DMS153 treated with DMSO at 0.1 percent for 48 hours (cell line): ENCODE measurements around the gene BEGAIN.

ENCODE experiments used
- DNase-seq: peaks from one replicate; lab custom pipeline; 2025; ENCODE audit not compliant: unreplicated experiment; lab: John Stamatoyannopoulos, UW

BEGAIN gene

GRCh38 chr14:100539766-100540140 lies 47.5 kb downstream of the BEGAIN start:
- DNase-seq: no peak

- DNase-seq: no peak
Measured at GRCh38 chr14:100539003-100539660, 48.1 kb downstream of the BEGAIN start.

DNA sequence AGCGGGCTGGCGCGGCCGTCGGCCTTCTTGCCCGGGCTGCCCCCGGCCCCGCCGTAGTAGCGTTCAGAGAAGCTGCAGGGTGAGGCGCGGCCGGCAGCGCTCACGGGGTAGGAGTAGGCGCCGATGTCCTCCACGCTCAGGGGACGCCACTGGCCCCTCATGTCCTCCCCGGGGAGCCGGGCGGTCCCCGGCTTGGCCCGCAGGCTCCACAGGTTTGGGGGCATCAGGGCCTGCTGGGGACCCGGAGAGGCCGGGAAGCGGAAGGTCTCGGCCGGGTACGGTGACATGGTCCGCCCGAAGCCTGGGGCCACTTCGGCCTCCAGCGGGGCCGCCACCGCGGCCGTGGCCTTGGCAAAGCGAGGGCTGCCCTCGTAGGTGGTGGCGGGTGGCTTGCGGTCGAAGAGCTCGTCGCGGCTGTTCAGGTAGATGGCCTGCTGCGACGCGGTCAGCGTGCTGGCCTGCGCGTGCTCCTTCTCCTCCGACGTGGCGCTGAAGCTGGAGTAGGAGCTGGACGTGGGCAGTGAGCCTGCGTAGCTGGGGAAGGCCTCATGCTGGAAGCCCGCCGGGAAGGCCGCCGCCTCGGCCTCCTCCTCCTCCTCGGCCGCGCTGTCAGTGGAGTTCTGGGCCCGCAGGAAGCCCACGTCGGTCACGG lies 48.7 kb downstream of the BEGAIN start:
- no peak for DNase-seq

DNA sequence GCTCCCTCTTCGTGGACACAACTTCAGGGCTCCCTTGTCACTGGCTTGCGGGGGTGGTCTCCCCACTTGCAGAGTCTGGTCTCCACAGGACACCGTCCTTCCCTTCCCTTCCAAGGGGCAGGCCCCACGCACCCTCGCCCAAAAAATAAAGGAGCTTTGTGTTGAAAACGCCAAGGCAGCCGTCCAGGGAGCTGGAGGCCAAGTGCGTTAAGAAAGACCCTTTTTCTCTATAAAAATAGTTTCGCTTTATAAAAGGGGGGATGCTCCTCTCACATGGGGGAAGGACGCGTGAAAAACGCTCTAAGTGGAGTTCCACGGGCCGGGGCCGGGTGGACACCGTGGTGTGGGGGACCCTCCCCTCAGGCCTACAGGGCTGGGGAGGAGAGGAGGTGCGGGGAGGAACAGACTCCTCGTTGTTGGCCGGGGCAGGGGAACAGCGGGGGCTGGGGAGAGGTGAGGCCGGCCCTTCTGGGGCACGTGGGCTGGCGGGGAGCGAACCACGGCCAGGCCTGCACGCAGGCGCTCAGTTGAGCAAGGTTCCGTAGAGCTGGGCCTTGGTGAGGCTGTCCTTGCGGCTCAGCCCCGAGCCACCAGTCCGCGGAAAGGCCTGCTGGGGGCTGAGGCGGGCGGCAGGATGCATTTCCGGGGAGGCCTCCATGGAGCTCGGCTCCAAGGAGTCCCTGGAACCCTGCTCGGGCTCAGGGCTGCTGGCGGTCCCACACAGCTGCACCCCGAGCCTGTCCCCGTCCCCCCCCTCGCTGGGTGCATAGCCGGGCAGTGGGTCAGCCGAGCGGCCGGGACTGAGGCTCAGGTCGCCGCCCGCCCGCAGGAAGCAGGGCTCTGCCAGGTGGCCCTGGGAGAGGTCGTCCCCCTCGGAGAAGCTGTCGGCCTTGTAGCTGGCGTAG lies 49.5 kb downstream of the BEGAIN start:
- DNase-seq: no peak

- no peak for DNase-seq
Measured at GRCh38 chr14:100536721-100537445, 50.3 kb downstream of the BEGAIN start.

DNA sequence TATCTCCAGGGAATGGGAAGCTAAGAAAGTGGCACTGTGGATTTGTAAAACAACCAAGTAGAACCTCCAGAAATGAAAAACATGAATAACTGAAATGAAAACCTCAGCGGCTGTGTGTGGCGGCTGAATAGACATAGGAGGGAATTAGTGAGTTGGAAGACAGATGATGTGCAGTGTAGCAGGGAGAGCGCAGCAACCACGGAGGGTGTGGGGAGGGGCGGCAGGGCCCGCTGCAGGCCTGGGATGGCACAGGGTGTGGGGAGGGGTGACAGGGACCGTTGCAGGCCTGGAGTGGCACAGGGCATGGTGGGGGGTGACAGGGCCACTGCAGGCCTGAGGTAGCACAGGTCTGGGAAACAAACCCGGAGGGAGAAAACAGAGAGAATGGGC lies 51.1 kb downstream of the BEGAIN start:
- no peak for DNase-seq

- DNase-seq: no peak
Measured at GRCh38 chr14:100535287-100536120, 51.7 kb downstream of the BEGAIN start.

- no peak for DNase-seq
Measured at GRCh38 chr14:100534528-100535286, 52.5 kb downstream of the BEGAIN start.

DNA sequence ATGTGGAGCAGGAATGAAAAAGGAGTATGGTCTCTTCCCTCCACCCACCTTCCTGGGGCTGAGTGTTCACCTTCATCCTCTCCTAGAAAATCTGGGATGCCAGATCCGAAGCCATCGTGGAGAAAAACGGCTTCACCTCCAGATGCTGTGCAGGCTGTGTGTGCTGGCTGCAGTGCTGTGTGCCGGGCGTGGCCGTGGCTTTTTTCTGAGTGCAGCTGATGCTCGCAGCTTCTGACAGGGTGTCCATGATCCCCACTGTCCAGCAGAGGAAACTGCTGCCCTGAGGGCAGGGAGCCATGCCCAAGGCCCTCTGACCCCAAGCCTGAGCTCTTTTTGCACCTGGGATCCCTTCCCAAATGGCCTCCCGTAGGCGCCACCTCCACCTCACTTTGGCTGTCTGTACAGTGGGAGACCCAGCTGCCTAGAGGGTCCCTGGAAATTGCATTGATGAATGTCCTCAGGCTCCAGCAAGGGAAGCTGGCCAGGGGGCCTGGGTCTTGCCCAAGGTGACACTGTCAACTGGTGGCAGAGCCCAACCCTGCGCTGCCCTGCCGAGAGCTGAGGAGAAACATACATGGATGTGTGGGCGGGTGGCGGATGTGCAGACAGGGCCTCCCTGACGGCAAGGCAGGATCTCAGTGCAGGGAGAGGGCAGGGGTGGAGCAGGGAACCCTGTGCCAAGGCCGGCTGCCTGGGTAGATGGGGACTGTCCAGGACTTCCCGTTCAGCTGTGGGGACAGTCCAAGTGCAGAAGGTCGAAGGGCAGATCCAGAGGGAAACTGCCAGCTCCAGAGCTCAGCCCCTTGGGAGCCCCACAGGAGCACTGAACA lies 53.3 kb downstream of the BEGAIN start:
- no peak for DNase-seq

- DNase-seq: no peak
Measured at GRCh38 chr14:100532906-100533655, 54.1 kb downstream of the BEGAIN start.

GRCh38 chr14:100532154-100532861 lies 54.9 kb downstream of the BEGAIN start:
- no peak for DNase-seq

- DNase-seq: no peak
Measured at GRCh38 chr14:100531152-100532121, 55.8 kb downstream of the BEGAIN start.

- DNase-seq: no peak
Measured at GRCh38 chr14:100530270-100531072, 56.7 kb downstream of the BEGAIN start.

DNA sequence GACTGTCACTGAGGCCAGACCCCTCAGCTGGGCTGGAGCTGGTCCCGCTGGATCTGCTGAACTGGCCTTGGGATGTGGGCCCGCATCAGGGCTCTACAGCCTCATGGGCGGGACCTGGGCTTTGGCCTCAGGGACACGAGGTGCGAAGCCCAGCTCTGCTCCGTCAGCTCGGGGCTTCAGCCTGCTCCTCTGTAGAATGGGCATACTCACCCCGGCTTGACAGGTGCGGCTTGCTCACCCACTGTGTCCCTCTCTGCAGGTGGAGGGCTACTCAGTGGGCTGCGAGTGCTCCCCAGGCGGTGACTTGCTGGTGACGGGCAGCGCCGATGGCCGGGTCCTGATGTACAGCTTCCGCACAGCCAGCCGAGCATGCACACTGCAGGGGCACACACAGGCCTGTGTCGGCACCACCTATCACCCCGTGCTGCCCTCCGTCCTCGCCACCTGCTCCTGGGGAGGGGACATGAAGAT lies 57.6 kb downstream of the BEGAIN start:
- no peak for DNase-seq

GRCh38 chr14:100528962-100529560 lies 58.2 kb downstream of the BEGAIN start:
- DNase-seq: no peak
